ENCODE data around the gene TIMMDC1. TPM values are rescaled to one million over a fixed set of nuclear protein-coding genes. Genes with fewer than 3 reads are reported as not detected.

TIMMDC1 gene
- total RNA-seq: 10 to 100 TPM; 14.4 to 18.3 TPM
- polyA plus RNA-seq (2013, experiment 1 of 2): 39.3 TPM
- 49.6 TPM for polyA plus RNA-seq (2013, experiment 2 of 2)
- 15.4 to 81.9 (median 37.0) reads per million in 172 experiments for total RNA-seq

- Histone ChIP-seq H3K4me1 (ENCODE audit: insufficient read depth, low read length) (peaks cover 20% of the 10 kb centered on the region), H3K27me3 (ENCODE audit: control insufficient read depth in 1 of 2, insufficient read depth in 2 of 2, low read length in 2 of 2) (no peaks in the 10 kb centered on the region), H3K27ac (ENCODE audit: low read depth in 1 of 2, low read length in 2 of 2) (peak within 1 kb of the TSS; percentile 90 to 93), H3K4me3 (ENCODE audit: low read length) (peak within 1 kb of the TSS; percentile 95), H3K36me3 (ENCODE audit: insufficient read depth, low read length) (peaks cover 8% of the 10 kb centered on the region), H3K9me3 (ENCODE audit: control insufficient read depth in 1 of 2, insufficient read depth in 1 of 2, low read length in 2 of 2) (no peaks in the 10 kb centered on the region)
- Mint-ChIP-seq H3K27me3 (no peaks in the 10 kb centered on the region), H3K4me3 (peak within 1 kb of the TSS; percentile 99), H3K36me3 (ENCODE audit: low read depth) (peaks cover 30% of the 10 kb centered on the region), H3K27ac (peak within 1 kb of the TSS; percentile 99), H3K4me1 (ENCODE audit: low read depth) (peaks cover 42% of the 10 kb centered on the region), H3K9me3 (no peaks in the 10 kb centered on the region)
- ATAC-seq (ENCODE audit: poor library complexity) (peak; percentile 97), DNase-seq (peak; percentile 94 to 99 (median 96))
- POLR2A ChIA-PET: interaction anchor here (0.6 to 3.3 kb wide), 25 partner anchors 9 to 1097 kb away, joined by 3 to 85 read pairs (median 4); partner anchors contain the start of genes ARHGAP31, B4GALT4, COX17 and GSK3B
- CTCF ChIA-PET: interaction anchor here (0.9 to 1.5 kb wide), 4 partner anchors 29 to 51 kb away, joined by 3 to 7 read pairs (median 4); partner anchors contain the start of genes POGLUT1 and TMEM39A
- no peak for TF ChIP-seq CTCF (IDR thresholded peaks at IDR 0.05)
- intact Hi-C loops (cut with DNase I, micrococcal nuclease): loop anchor here (1.0 to 10.0 kb wide), 8 partner anchors 29 to 1096 kb away; partner anchors contain the start of genes COX17 (in 2 of the 2), GSK3B (in 1 of the 2), LRRC58 (in 1 of the 2) and NDUFB4 (in 1 of the 2)
These were observed at the start of gene TIMMDC1 for GRCh38 chr3:119498186-119499011. Gene TIMMDC1 (plus strand): TSS chr3:119498547. CDS start chr3:119498734, 187 bp downstream.

- CTCF ChIA-PET: no interaction called here
- Histone ChIP-seq H3K27ac (ENCODE audit: low read depth in 1 of 2, low read length in 2 of 2) (no peak overlapping the region), H3K27me3 (ENCODE audit: control insufficient read depth in 1 of 2, insufficient read depth in 2 of 2, low read length in 2 of 2) (no peaks in the 10 kb centered on the region), H3K36me3 (ENCODE audit: insufficient read depth, low read length) (peaks cover 88% of the 10 kb centered on the region), H3K4me3 (ENCODE audit: low read length) (no peak overlapping the region), H3K9me3 (ENCODE audit: control insufficient read depth in 1 of 2, insufficient read depth in 1 of 2, low read length in 2 of 2) (no peaks in the 10 kb centered on the region), H3K4me1 (ENCODE audit: insufficient read depth, low read length) (no peaks in the 10 kb centered on the region)
- intact Hi-C loops (cut with DNase I, micrococcal nuclease): loop anchor here in 1 of 2 experiments (10.0 kb wide), 1 partner anchor 179 kb away; no protein-coding TSS in a partner anchor
- DNase-seq: no peak
- Mint-ChIP-seq H3K4me1 (ENCODE audit: low read depth) (peaks cover 27% of the 10 kb centered on the region), H3K9me3 (no peaks in the 10 kb centered on the region), H3K27ac (no peak overlapping the region), H3K27me3 (no peaks in the 10 kb centered on the region), H3K4me3 (no peak overlapping the region), H3K36me3 (ENCODE audit: low read depth) (peaks cover 92% of the 10 kb centered on the region)
- POLR2A ChIA-PET: interaction anchor here (0.7 to 1.5 kb wide), 2 partner anchors 10 to 213 kb away, joined by 3 to 5 read pairs; partner anchors contain the start of genes B4GALT4 and TMEM39A
- no peak for TF ChIP-seq CTCF (IDR thresholded peaks at IDR 0.05)
- ATAC-seq (ENCODE audit: poor library complexity): no peak
These were observed 44.5 kb upstream of the TIMMDC1 start for GRCh38 chr3:119453822-119454221.

GRCh38 chr3:119456469-119456868 is 41.9 kb upstream of the TIMMDC1 start:
- Mint-ChIP-seq H3K9me3 (no peaks in the 10 kb centered on the region), H3K27ac (no peak overlapping the region), H3K4me3 (no peak overlapping the region), H3K4me1 (ENCODE audit: low read depth) (peaks cover 48% of the 10 kb centered on the region), H3K27me3 (no peaks in the 10 kb centered on the region), H3K36me3 (ENCODE audit: low read depth) (peaks cover 94% of the 10 kb centered on the region)
- ChIA-PET POLR2A (no interaction called here), CTCF (no interaction called here)
- Histone ChIP-seq H3K9me3 (ENCODE audit: control insufficient read depth in 1 of 2, insufficient read depth in 1 of 2, low read length in 2 of 2) (no peaks in the 10 kb centered on the region), H3K36me3 (ENCODE audit: insufficient read depth, low read length) (peaks cover 83% of the 10 kb centered on the region), H3K27me3 (ENCODE audit: control insufficient read depth in 1 of 2, insufficient read depth in 2 of 2, low read length in 2 of 2) (no peaks in the 10 kb centered on the region), H3K4me3 (ENCODE audit: low read length) (no peak overlapping the region), H3K4me1 (ENCODE audit: insufficient read depth, low read length) (no peaks in the 10 kb centered on the region), H3K27ac (ENCODE audit: low read depth in 1 of 2, low read length in 2 of 2) (no peak overlapping the region)
- TF ChIP-seq CTCF (IDR thresholded peaks at IDR 0.05): no peak
- intact Hi-C loops (cut with DNase I, micrococcal nuclease): loop anchor here in 1 of 2 experiments (10.0 kb wide), 1 partner anchor 182 kb away; no protein-coding TSS in a partner anchor
- ATAC-seq (ENCODE audit: poor library complexity): no peak
- no peak for DNase-seq

Data from CD4-positive, alpha-beta T cell (primary cell).